ENCODE results near the gene GJA1. TPM values are rescaled to one million over a fixed set of nuclear protein-coding genes. Genes with fewer than 3 reads are reported as not detected.

The GJA1 gene
- total RNA-seq, 1 experiment from 2014 or later: 528 TPM

- Histone ChIP-seq H4K5ac (ENCODE audit: insufficient read length, low read depth, low read length) (no peak overlapping the region), H3K79me1 (ENCODE audit: insufficient read depth, low read depth, low read length, poor library complexity, severe bottlenecking) (no peaks in the 10 kb centered on the region), H2BK15ac (ENCODE audit: low read depth, low read length) (no peak overlapping the region), H3K27me3 (ENCODE audit: insufficient read depth, low read length) (no peaks in the 10 kb centered on the region), H2BK120ac (ENCODE audit: low read depth, low read length, poor library complexity, severe bottlenecking) (no peak overlapping the region), H4K20me1 (ENCODE audit: control insufficient read depth, insufficient read depth, insufficient read length) (no peaks in the 10 kb centered on the region), H4K8ac (replicated peaks; ENCODE audit: insufficient read length, low read depth, low read length) (no peak overlapping the region), H4K91ac (ENCODE audit: insufficient read length, low read depth, low read length) (no peak overlapping the region), H3K4ac (ENCODE audit: low read depth, low read length) (no peak overlapping the region), H2BK12ac (ENCODE audit: insufficient read length, low read depth, low read length) (no peak overlapping the region), H3T11ph (ENCODE audit: low read length) (no peak overlapping the region), H3K23me2 (ENCODE audit: insufficient read length, low read depth, low read length, poor library complexity, severe bottlenecking) (no peaks in the 10 kb centered on the region), H3K18ac (ENCODE audit: insufficient read length, low read depth, low read length) (no peak overlapping the region), H2BK20ac (ENCODE audit: low read depth, low read length, poor library complexity, severe bottlenecking) (no peak overlapping the region), H3K4me2 (ENCODE audit: insufficient read depth, insufficient read length, low read length) (no peak overlapping the region), H3K4me1 (ENCODE audit: insufficient read depth, low read length) (peaks cover 3% of the 10 kb centered on the region; the same call in 1 of the 2 replicates), H3K23ac (ENCODE audit: insufficient read length, low read depth, low read length) (no peak overlapping the region), H2AK5ac (ENCODE audit: insufficient read length, low read length) (no peak overlapping the region), H3K27ac (ENCODE audit: insufficient read length, low read depth, low read length) (no peak overlapping the region), H3K56ac (ENCODE audit: insufficient read length, low read depth, low read length) (no peak overlapping the region), H2BK5ac (ENCODE audit: insufficient read length, low read length) (no peak overlapping the region), H3K9ac (ENCODE audit: extremely low read depth, insufficient read length, low read length) (no peak overlapping the region), H3K9me3 (ENCODE audit: control insufficient read depth, low read depth, low read length) (no peaks in the 10 kb centered on the region), H2AFZ (ENCODE audit: low read length) (no peak overlapping the region), H3K79me2 (ENCODE audit: insufficient read depth, low read length) (no peaks in the 10 kb centered on the region), H3K14ac (ENCODE audit: insufficient read depth, low read length) (no peak overlapping the region)
- Mint-ChIP-seq H3K4me3 (no peak overlapping the region), H3K27me3 (ENCODE audit: low read depth) (no peaks in the 10 kb centered on the region), H3K9me3 (no peaks in the 10 kb centered on the region), H3K4me1 (peaks cover 26 to 29% of the 10 kb centered on the region in 2 experiments), H3K27ac (peak overlapping the region in 1 of 3 experiments; percentile 26; a peak in 2 of 7 replicates), H3K36me3 (ENCODE audit: insufficient read depth in 1 of 3, low read depth in 3 of 3) (no peaks in the 10 kb centered on the region)
- TF ChIP-seq CTCF (conservative IDR thresholded peaks at IDR 0.05): no peak
- no CpG with 5 or more reads among the region's 2 CpGs for WGBS (ENCODE audit: extremely low coverage, insufficient read length, low lambda C conversion rate)
- DNase-seq: no peak
These were observed 49.9 kb downstream of the GJA1 start for GRCh38 chr6:121485359-121485811.

All from H9 (cell line).